GM18520 (cell line): ENCODE data around the gene ARSA.

Source experiments
- ATAC-seq: cut with Tn5 transposase; IDR thresholded peaks from one replicate; pipeline ENCODE4 v1.9.1; 2021; ENCODE audit not compliant: unreplicated experiment

ARSA gene

DNA sequence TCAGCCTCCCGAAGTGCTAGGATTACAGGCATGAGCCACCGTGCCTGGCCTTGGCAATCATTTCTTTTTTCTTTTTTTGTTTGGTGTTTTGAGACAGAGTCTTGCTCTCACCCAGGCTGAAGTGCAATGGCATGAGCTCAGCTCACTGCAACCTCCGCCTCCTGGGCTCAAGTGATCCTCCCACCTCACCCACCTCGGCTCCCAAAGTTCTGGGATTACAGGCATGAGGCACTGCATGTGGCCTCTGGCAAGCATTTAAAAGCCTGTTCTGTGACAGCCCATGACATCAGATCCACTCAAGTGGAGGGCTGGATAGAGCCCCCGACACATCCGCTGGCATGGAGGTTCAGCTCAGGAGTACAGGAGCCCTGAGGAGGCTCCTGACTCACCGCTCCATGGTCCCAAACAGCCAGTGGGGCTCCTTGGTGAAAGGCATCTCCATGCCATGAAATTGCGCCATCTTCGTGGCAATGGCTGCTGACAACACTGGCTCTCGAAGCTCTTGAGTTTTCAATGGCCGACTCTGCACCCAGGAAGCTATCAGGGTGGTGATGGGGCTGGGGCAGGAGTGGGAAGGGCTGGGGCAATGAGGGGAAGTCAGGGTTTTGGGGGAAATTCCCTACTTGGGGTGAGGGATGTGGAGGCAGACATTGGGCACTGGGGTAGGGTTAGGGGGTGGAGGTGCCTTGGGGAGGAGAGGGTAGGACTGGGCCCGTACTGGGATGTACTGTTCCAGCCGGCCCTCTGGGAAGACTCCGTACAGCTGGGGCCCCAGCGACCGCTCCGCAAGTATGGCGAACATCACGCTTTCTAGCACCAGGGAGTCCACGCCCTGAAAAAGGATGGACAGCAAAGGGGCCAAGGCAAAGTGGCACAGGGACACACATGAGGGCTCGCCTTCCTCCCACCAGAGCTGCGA is 46.7 kb downstream of the ARSA start:
- ATAC-seq: no peak

DNA sequence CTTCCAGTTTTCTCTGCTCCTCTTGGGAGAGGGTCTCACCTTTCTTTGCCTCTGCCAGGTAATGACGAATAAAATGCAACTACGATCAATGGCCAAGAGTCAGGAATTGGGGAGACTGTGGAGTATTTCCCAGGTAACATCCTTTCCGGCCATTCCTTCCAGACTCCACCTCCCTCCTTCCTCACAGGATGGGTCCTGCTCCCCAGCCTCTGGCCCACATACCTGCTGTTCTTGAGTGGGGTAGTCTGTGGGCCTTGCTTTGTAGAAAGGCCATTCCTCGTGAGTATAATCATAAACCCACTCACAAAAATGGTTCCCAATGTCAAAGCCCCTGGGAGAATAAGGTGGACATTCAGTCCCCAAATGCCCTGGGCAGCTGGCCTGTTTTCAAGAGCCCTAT is 48.2 kb downstream of the ARSA start:
- no peak for ATAC-seq

DNA sequence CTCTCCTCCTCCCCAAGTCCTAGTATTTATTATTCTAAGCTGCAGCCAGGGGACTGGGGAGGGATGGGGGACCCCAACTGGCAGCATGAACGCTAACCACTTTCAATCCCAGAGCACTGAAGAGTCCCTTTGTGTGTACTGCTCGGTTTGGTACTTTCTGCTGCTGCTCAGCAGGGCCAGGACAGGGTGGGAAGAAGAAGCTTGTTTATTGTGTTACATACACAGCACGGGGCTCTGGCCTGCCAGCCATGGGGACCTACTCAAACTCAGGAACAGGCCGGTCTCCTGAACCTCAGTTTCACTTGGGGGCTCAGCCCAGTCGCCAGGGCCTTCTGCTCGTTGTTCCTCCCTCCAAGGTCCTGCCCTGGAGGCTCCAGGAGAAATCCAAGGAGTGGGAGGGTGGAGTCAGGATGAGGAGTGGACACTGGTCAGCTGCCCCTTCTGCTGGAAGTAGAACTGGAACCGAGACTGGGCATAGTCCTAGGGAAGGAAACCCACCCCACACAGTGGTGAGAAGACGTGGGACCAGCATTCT is 49.1 kb downstream of the ARSA start:
- ATAC-seq: no peak

DNA sequence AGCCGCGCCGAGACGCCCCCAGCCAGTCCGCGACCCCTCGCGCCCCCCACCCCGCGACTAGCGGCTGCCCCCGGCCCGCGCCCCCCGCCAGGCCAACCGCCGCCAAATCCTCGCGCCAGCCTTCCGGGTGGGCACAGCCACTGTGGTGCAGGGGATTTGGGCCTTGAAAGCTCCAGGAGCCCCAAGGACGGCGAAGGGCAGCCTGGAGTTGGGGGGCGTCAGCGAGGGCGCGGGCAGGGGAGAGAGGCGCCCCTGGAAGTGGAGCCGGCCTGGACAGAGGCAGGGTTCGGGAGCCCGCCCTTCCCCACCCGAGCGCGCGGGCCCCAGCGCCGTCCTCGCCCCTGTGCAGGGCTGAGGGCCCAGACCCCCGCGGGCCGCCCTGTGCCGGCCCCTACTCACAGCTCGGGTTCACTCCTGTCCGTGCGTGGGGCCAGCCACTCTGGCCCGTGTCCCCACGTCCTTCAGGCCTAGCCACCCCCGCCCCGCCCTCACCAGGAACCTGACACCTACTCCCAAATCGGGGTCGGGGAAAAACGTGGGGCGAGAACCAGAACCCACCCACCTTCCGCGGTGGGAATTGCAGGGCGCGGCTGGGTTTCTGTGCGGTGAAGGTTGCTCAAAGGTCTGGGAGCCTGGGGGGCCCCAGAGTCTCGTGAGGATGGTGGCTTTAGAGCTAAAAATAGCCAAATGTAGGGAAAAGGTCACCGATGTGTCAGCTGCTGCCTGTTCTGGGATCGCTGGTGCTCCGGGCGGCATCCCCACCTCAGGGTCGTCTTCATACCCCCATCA is 49.8 kb downstream of the ARSA start, which contains the start of gene CPT1B:
Gene CPT1B (minus strand): TSS at position 441 of the 789 bp plus-strand sequence. CDS start 512 bp downstream, outside the sequence.
- ATAC-seq: no peak

DNA sequence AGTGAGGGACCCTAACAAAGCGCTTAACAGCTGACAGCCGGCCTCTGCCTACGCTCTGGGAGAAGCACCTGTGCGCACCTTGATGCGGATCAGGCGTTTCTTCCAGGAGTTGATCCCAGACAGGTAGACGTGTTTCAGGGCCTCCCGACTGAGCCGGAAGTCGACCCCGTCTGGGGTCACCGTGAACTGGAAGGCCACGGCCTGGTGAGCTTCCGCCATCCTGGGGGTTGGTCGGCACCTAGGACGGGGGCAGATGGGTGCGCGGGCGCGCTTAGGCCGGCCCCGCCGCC is 50.3 kb downstream of the ARSA start:
- no peak for ATAC-seq

DNA sequence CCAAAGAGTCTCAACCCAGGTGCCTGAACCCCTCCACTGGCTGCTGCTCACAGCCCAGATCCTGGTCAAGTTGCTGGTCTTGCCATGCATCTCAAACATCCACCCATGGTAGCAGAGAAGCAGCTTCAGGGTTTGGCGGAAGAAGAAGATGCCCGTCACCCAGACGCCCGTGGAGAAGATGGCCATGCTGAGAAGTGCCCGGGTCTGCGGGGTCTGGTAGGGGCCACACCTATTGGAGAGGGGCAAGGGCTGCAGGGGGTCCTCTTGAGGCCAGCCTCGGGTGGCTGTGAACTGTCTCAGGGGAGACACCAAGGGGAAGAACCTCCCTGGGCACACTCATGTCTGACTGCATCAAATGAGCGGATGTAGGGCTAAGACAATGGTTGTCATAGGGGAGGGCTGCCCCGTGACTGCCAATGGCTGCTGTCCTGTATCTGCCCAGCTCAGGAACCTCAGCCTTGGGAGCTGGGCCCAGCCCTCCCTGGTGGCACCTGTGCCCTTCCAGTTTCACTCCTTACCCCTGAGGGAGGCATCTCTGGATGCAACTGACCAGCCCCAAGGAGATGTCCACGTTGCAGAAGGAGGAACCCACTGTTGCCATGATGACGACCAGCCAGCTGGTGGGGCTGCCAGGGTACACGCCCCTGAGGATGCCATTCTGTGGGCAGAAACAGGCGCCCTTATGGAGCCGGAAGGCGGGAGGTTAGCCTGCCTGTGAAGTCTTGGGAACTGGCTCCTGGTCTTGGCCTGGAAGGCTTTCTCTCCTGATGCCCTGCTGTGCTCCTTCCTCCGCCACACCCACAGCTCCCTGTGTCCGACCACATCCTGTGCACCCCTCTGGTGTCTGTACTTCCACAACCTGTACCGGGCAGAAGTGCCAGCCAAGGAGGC is 50.9 kb downstream of the ARSA start:
- ATAC-seq: no peak

DNA sequence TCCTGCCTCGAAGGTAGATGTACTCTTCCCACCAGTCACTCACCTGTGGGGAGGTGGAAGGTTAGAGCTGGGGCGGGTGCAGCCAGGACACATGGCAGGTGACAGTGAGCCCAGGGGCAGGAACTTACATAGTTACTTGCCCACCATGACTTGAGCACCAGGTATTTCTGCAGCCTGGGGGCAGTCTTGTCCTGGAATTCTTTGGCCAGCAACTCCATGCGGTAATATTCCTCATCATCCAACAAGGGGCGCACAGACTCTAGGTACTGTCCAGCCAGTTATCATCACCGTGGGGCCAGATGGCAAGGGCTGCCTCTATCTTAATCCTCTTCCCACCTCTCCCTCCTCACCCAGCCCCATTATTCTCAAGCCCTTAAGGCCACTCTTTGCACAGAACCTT is 51.9 kb downstream of the ARSA start:
- ATAC-seq: no peak

DNA sequence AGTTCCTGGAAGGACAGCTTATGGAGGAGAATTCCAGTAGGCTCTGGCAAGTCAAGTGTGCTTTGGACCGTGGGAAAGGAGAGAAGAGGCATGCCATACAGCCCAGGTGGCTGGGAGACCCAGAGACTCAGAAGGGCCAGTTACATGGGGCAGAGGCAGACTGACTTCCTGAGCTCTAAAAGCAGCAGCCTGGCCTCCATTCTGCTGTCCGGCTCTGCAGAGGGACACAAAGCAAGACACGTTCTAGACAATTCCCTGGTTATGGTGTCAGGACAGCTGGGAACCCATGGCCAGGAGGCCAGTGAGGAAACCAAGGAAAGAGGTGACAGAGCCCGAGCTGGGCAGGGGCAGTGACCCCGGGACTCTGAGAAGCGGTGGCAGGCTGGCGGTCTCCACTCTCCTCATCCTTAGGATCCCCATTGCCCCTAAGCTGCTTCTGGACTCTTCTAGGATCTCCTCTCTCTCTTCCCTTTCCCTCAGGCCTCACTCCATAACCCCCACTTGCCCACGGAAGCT is 52.5 kb downstream of the ARSA start:
- ATAC-seq: no peak
